Fibroblast of skin of right quadriceps (primary cell): ENCODE results near the gene TPRA1.
"Not testable (repeated sequence)": the region's sequence is repeated elsewhere in the genome, so short reads cannot be mapped to it uniquely, and the experiment has no call there.

Source experiments
- DNase-seq: peaks from one replicate; pipeline ENCODE4 v3.0.0-alpha.2; 2013

TPRA1 gene

GRCh38 chr3:127615631-127616305 is 25.2 kb upstream of the TPRA1 start:
- no peak for DNase-seq

GRCh38 chr3:127614928-127615589 is 24.5 kb upstream of the TPRA1 start:
- DNase-seq, result no peak

GRCh38 chr3:127613406-127613805 is 22.9 kb upstream of the TPRA1 start:
- DNase-seq, result no peak

- no peak for DNase-seq
These were observed 22.4 kb upstream of the TPRA1 start for GRCh38 chr3:127612966-127613365.

GRCh38 chr3:127611251-127611650 is 20.7 kb upstream of the TPRA1 start:
- DNase-seq, result no peak

- peak; percentile 20 for DNase-seq
These were observed 19.6 kb upstream of the TPRA1 start for GRCh38 chr3:127610105-127610504.

- no peak for DNase-seq
These were observed 17.8 kb upstream of the TPRA1 start for GRCh38 chr3:127608362-127608718.

- no peak for DNase-seq
These were observed 17.3 kb upstream of the TPRA1 start for GRCh38 chr3:127607675-127608361.

GRCh38 chr3:127606981-127607595 is 16.6 kb upstream of the TPRA1 start:
- DNase-seq, result no peak

GRCh38 chr3:127606086-127606805 is 15.7 kb upstream of the TPRA1 start:
- DNase-seq, result no peak

- DNase-seq, result not testable (repeated sequence)
These were observed 15.0 kb upstream of the TPRA1 start for GRCh38 chr3:127605547-127605946.

- DNase-seq, result no peak
These were observed 14.1 kb upstream of the TPRA1 start for GRCh38 chr3:127604546-127605165.

- no peak for DNase-seq
These were observed 13.5 kb upstream of the TPRA1 start for GRCh38 chr3:127604035-127604434.

GRCh38 chr3:127600749-127601456 is 10.4 kb upstream of the TPRA1 start:
- no peak for DNase-seq

- no peak for DNase-seq
These were observed 8.5 kb upstream of the TPRA1 start for GRCh38 chr3:127598841-127599570.

- no peak for DNase-seq
These were observed 6.7 kb upstream of the TPRA1 start for GRCh38 chr3:127597020-127597771.

- no peak for DNase-seq
These were observed 4.8 kb upstream of the TPRA1 start for GRCh38 chr3:127595303-127595702.

GRCh38 chr3:127593178-127593577 is 2.6 kb upstream of the TPRA1 start:
- no peak for DNase-seq

- DNase-seq, result no peak
These were observed 296 bp downstream of the TPRA1 start for GRCh38 chr3:127590282-127590592.

- no peak for DNase-seq
These were observed 792 bp downstream of the TPRA1 start for GRCh38 chr3:127589600-127590281.
